HG03571 (cell line): ENCODE measurements around the gene CACNA1E.

Source experiments
- ATAC-seq: cut with Tn5 transposase; IDR thresholded peaks from one replicate; pipeline ENCODE4 v1.9.1; 2021; ENCODE audit not compliant: unreplicated experiment

The CACNA1E gene

GRCh38 chr1:181674617-181675016 lies 191.3 kb downstream of the CACNA1E start:
- no peak for ATAC-seq

- ATAC-seq: no peak
Measured at GRCh38 chr1:181675091-181675917, 192.0 kb downstream of the CACNA1E start.

GRCh38 chr1:181675918-181676190 lies 192.5 kb downstream of the CACNA1E start:
- no peak for ATAC-seq

- ATAC-seq: no peak
Measured at GRCh38 chr1:181676269-181676668, 193.0 kb downstream of the CACNA1E start.

- no peak for ATAC-seq
Measured at GRCh38 chr1:181680332-181680731, 197.0 kb downstream of the CACNA1E start.

- ATAC-seq: no peak
Measured at GRCh38 chr1:181680871-181681270, 197.6 kb downstream of the CACNA1E start.

- ATAC-seq: no peak
Measured at GRCh38 chr1:181685211-181685610, 201.9 kb downstream of the CACNA1E start.

GRCh38 chr1:181701891-181702290 lies 218.6 kb downstream of the CACNA1E start:
- ATAC-seq: no peak

GRCh38 chr1:181704546-181704945 lies 221.2 kb downstream of the CACNA1E start:
- no peak for ATAC-seq

- no peak for ATAC-seq
Measured at GRCh38 chr1:181711820-181712219, 228.5 kb downstream of the CACNA1E start.

- no peak for ATAC-seq
Measured at GRCh38 chr1:181712711-181713110, 229.4 kb downstream of the CACNA1E start.

- ATAC-seq: no peak
Measured at GRCh38 chr1:181714428-181714827, 231.1 kb downstream of the CACNA1E start.

GRCh38 chr1:181718034-181718433 lies 234.7 kb downstream of the CACNA1E start:
- no peak for ATAC-seq

GRCh38 chr1:181726320-181727012 lies 243.1 kb downstream of the CACNA1E start:
- ATAC-seq: no peak

GRCh38 chr1:181730606-181731005 lies 247.3 kb downstream of the CACNA1E start:
- ATAC-seq: no peak

- ATAC-seq: no peak
Measured at GRCh38 chr1:181732218-181732990, 249.1 kb downstream of the CACNA1E start.

GRCh38 chr1:181733486-181733885 lies 250.2 kb downstream of the CACNA1E start:
- no peak for ATAC-seq

- ATAC-seq: no peak
Measured at GRCh38 chr1:181737056-181737455, 253.7 kb downstream of the CACNA1E start.

GRCh38 chr1:181739214-181739613 lies 255.9 kb downstream of the CACNA1E start:
- no peak for ATAC-seq

- no peak for ATAC-seq
Measured at GRCh38 chr1:181742426-181742825, 259.1 kb downstream of the CACNA1E start.

GRCh38 chr1:181743878-181744312 lies 260.6 kb downstream of the CACNA1E start:
- ATAC-seq: no peak

- no peak for ATAC-seq
Measured at GRCh38 chr1:181746224-181746623, 262.9 kb downstream of the CACNA1E start.
